ENCODE data around the gene HOXB3. TPM values are rescaled to one million over a fixed set of nuclear protein-coding genes. Genes with fewer than 3 reads are reported as not detected.

The HOXB3 gene
- total and polyA plus RNA-seq, 2 donors (not counting 1 experiment from before 2014, with no cell fraction given): 15.7 to 28.6 TPM

DNA sequence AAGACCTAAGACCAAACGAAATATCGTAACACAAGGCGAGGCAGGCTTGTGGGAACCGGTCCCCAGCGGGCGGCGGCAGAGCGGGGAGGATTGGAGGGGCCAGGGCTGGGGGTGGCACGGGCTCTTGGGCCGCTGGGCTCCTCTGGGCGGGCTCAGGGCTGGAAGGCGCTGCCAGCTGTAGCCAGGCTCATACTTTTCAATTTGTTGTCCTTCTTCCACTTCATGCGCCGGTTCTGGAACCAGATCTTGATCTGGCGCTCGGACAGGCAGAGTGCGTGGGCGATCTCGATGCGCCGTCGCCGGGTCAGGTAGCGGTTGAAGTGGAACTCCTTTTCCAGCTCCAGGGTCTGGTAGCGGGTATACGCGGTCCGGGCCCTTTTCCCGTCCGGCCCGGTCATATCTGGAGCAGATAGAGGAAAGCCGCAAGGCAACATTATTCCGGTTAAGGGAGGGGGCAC is 2.0 kb upstream of the HOXB3 start:
- H3K27me3 ChIP-seq (ENCODE audit: control insufficient read depth, insufficient read depth, low read length): no peaks in the 10 kb centered on the region
- peak; percentile 28 to 64 for DNase-seq (ENCODE audit: low read depth in 2 of 2)
- peak overlapping the region; percentile 83 to 98 (median 92) for H3K4me3 ChIP-seq (replicated peaks in 1 of 4; ENCODE audit: control extremely low read depth in 1 of 4, insufficient read depth in 1 of 4, low read depth in 3 of 4, low read length in 4 of 4)
- TF ChIP-seq, protein P1, sequence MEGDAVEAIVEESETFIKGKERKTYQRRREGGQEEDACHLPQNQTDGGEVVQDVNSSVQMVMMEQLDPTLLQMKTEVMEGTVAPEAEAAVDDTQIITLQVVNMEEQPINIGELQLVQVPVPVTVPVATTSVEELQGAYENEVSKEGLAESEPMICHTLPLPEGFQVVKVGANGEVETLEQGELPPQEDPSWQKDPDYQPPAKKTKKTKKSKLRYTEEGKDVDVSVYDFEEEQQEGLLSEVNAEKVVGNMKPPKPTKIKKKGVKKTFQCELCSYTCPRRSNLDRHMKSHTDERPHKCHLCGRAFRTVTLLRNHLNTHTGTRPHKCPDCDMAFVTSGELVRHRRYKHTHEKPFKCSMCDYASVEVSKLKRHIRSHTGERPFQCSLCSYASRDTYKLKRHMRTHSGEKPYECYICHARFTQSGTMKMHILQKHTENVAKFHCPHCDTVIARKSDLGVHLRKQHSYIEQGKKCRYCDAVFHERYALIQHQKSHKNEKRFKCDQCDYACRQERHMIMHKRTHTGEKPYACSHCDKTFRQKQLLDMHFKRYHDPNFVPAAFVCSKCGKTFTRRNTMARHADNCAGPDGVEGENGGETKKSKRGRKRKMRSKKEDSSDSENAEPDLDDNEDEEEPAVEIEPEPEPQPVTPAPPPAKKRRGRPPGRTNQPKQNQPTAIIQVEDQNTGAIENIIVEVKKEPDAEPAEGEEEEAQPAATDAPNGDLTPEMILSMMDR (conservative IDR thresholded peaks at IDR 0.05 in 1 of 2, IDR thresholded peaks at IDR 0.05 in 1 of 2; ENCODE audit: low read depth in 1 of 2, low read length in 2 of 2): no peak
- no peak for TF ChIP-seq EZH2 (IDR thresholded peaks at IDR 0.05; ENCODE audit: low read length, missing control alignments)
- H3K79me2 ChIP-seq (ENCODE audit: control insufficient read depth, insufficient read depth, low read length): peaks cover 97% of the 10 kb centered on the region
- H3K9ac ChIP-seq (ENCODE audit: insufficient read depth, low read length): peak overlapping the region; percentile 94
- peak overlapping the region; percentile 98 for H3K4me2 ChIP-seq (ENCODE audit: extremely low read depth, insufficient read depth, low read length)
- peak overlapping the region; percentile 98 for H3K27ac ChIP-seq (ENCODE audit: insufficient read depth, low read length)
- peaks cover 2% of the 10 kb centered on the region for H3K4me1 ChIP-seq (ENCODE audit: control insufficient read depth, extremely low read depth, insufficient read depth, low read length)
- no peak overlapping the region for H2AFZ ChIP-seq (ENCODE audit: low read length)
- peaks cover 4% of the 10 kb centered on the region for H3K36me3 ChIP-seq (ENCODE audit: control insufficient read depth, insufficient read depth, low read length)
- no peaks in the 10 kb centered on the region for H3K9me3 ChIP-seq (ENCODE audit: control insufficient read depth, insufficient read depth, low read depth, low read length)
- H4K20me1 ChIP-seq (ENCODE audit: control insufficient read depth, extremely low read depth, insufficient read depth, low read length): no peaks in the 10 kb centered on the region

GRCh38 chr17:48591255-48592056 is 1.4 kb upstream of the HOXB3 start:
- TF ChIP-seq EZH2 (IDR thresholded peaks at IDR 0.05; ENCODE audit: low read length, missing control alignments): no peak
- TF ChIP-seq, protein P1 (conservative IDR thresholded peaks at IDR 0.05 in 1 of 2, IDR thresholded peaks at IDR 0.05 in 1 of 2; ENCODE audit: low read depth in 1 of 2, low read length in 2 of 2): no peak
- Histone ChIP-seq H3K9me3 (ENCODE audit: control insufficient read depth, insufficient read depth, low read depth, low read length) (no peaks in the 10 kb centered on the region), H3K27me3 (ENCODE audit: control insufficient read depth, insufficient read depth, low read length) (no peaks in the 10 kb centered on the region), H3K4me2 (ENCODE audit: extremely low read depth, insufficient read depth, low read length) (peak overlapping the region; percentile 98), H3K9ac (ENCODE audit: insufficient read depth, low read length) (peak overlapping the region; percentile 94), H3K36me3 (ENCODE audit: control insufficient read depth, insufficient read depth, low read length) (peaks cover 4% of the 10 kb centered on the region), H3K27ac (ENCODE audit: insufficient read depth, low read length) (peak overlapping the region; percentile 98), H3K79me2 (ENCODE audit: control insufficient read depth, insufficient read depth, low read length) (peaks cover 97% of the 10 kb centered on the region), H3K4me3 (replicated peaks in 1 of 4; ENCODE audit: control extremely low read depth in 1 of 4, insufficient read depth in 1 of 4, low read depth in 3 of 4, low read length in 4 of 4) (peak overlapping the region; percentile 83 to 98 (median 92)), H2AFZ (ENCODE audit: low read length) (no peak overlapping the region), H3K4me1 (ENCODE audit: control insufficient read depth, extremely low read depth, insufficient read depth, low read length) (peaks cover 2% of the 10 kb centered on the region), H4K20me1 (ENCODE audit: control insufficient read depth, extremely low read depth, insufficient read depth, low read length) (no peaks in the 10 kb centered on the region)
- peak in 1 of 2 donors; percentile 38 for DNase-seq (ENCODE audit: low read depth in 2 of 2)

DNA sequence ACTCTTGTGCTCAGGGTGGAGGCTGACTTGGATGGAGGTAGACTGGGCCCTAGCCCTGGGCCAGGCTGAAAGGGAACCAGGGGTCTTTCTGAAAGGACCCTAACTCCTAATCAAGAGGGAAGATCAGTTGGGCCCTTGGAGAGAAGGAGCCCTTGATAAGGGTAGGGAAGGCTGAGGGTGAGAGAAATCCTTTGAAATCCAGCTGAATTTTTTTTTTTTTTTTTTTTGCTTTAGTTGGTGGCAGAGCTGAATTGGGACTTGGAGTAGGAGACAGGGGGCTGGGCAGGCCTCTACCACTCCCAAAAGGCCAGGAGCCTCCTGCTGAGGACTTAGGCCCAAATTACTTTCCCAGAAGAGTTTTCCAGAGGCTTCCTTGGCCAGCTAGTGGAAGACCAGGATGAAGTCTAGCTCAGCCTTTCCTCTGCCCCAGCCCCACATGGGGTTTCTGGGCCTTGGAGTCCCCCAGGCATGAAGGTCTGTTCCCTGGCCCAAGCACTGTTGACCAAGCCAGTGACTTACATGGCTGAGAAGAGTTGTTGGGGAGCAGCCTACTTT is 643 bp upstream of the HOXB3 start:
- Histone ChIP-seq H3K27me3 (ENCODE audit: control insufficient read depth, insufficient read depth, low read length) (no peaks in the 10 kb centered on the region), H2AFZ (ENCODE audit: low read length) (no peak overlapping the region), H3K4me3 (replicated peaks in 1 of 4; ENCODE audit: control extremely low read depth in 1 of 4, insufficient read depth in 1 of 4, low read depth in 3 of 4, low read length in 4 of 4) (peak overlapping the region; percentile 83 to 98 (median 92)), H3K4me2 (ENCODE audit: extremely low read depth, insufficient read depth, low read length) (peak overlapping the region; percentile 98), H3K9me3 (ENCODE audit: control insufficient read depth, insufficient read depth, low read depth, low read length) (no peaks in the 10 kb centered on the region), H3K4me1 (ENCODE audit: control insufficient read depth, extremely low read depth, insufficient read depth, low read length) (peaks cover 2% of the 10 kb centered on the region), H4K20me1 (ENCODE audit: control insufficient read depth, extremely low read depth, insufficient read depth, low read length) (no peaks in the 10 kb centered on the region), H3K36me3 (ENCODE audit: control insufficient read depth, insufficient read depth, low read length) (peaks cover 5% of the 10 kb centered on the region), H3K9ac (ENCODE audit: insufficient read depth, low read length) (peak overlapping the region; percentile 94), H3K27ac (ENCODE audit: insufficient read depth, low read length) (peak overlapping the region; percentile 98), H3K79me2 (ENCODE audit: control insufficient read depth, insufficient read depth, low read length) (peaks cover 97% of the 10 kb centered on the region)
- peak in 1 of 2 donors; percentile 40 for DNase-seq (ENCODE audit: low read depth in 2 of 2)
- TF ChIP-seq EZH2 (IDR thresholded peaks at IDR 0.05; ENCODE audit: low read length, missing control alignments): no peak
- TF ChIP-seq, protein P1 (conservative IDR thresholded peaks at IDR 0.05 in 1 of 2, IDR thresholded peaks at IDR 0.05 in 1 of 2; ENCODE audit: low read depth in 1 of 2, low read length in 2 of 2): no peak

All from fibroblast of lung (primary cell).